Activated naive CD4-positive, alpha-beta T cell treated with anti-CD3 and anti-CD28 coated beads, Interleukin-2, amount 50 U/mL, for 72 hours (primary cell): Measurements from ENCODE around the gene ASTN2. TPM values are rescaled to one million over a fixed set of nuclear protein-coding genes. Genes with fewer than 3 reads are reported as not detected.
"Not testable (repeated sequence)": the region's sequence is repeated elsewhere in the genome, so short reads cannot be mapped to it uniquely, and the experiment has no call there.

Source experiments
- ATAC-seq, 2 donors: fragments of 150-1000 bp; cut with Tn5 transposase; 2 replicates each; pipeline ENCODE4 v1.10.0; 2021; ENCODE audit warnings: mild to moderate bottlenecking in 2 of 2, moderate library complexity in 2 of 2
- DNase-seq, 2 donors: peaks; one replicate each; pipeline ENCODE4 v3.0.0; 2021 to 2022; ENCODE audit warnings: low spot score in 2 of 2
- H3K27ac Mint-ChIP-seq, 2 donors: one replicate each; pipeline ENCODE4 v1.8.0; 2022; ENCODE audit warnings: mild to moderate bottlenecking in 2 of 2, mixed read lengths in 2 of 2
- H3K36me3 Mint-ChIP-seq, 2 donors: one replicate each; pipeline ENCODE4 v1.8.0; 2022; ENCODE audit warnings: mixed read lengths in 2 of 2
- H3K9me3 Mint-ChIP-seq, 2 donors: one replicate each; pipeline ENCODE4 v1.8.0; 2022; ENCODE audit warnings: mixed read lengths in 2 of 2
- total RNA-seq, 2 donors: library from RNA; stranded (reverse); gene quantifications; one replicate each; pipeline ENCODE4 v1.2.3, GENCODE V29; 2022

The ASTN2 gene
- total RNA-seq, 2 donors from 2014 or later, result 4.5 to 5.4 TPM

DNA sequence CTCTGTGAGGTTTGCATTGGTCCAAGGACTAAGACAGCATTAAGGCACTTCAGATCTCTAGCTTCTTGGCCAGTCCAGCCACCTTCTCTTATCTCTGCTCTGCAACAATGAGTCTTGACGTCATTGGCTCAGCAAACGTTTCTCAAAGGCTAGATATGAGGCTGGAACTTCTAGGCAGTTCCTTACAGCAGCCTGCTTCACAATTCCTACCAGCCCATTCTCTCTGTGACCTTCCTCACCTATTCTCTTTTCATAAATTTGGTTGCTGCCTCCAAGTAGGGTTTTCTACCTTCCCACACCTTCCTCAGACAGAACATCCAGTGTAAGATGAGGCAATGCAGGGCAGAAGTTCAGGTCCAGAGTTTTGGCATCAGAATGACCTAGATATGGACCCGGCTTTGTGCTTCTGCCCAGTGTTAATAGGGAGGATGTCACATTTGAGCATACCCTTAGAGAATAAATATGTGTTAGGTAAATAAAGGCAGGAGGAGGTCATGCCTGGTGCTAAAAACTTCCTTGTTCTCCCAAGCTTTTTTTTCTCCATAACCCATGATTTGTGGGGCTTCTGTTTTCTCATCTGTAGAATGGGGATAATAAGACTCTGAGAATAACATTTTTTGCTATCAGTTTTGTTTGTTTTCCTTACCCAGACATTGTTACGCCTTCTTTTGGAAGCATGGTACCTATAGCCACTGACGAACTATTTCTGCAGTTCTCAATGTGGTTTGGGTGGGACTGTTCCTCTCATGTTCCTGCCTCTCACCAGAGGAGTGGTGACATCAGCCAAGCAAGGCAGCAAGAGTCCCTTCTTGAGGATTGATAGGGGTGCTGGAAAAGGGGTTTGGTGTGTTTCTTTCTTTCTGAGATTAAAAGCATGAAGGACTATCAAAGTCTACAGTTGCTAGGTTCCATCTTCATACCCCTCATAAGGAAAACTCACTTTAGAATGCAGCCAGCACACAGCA lies 948.3 kb downstream of the ASTN2 start:
- Mint-ChIP-seq H3K27ac (no peak overlapping the region), H3K9me3 (no peaks in the 10 kb centered on the region), H3K36me3 (no peaks in the 10 kb centered on the region)
- no peak for DNase-seq
- no peak for ATAC-seq

DNA sequence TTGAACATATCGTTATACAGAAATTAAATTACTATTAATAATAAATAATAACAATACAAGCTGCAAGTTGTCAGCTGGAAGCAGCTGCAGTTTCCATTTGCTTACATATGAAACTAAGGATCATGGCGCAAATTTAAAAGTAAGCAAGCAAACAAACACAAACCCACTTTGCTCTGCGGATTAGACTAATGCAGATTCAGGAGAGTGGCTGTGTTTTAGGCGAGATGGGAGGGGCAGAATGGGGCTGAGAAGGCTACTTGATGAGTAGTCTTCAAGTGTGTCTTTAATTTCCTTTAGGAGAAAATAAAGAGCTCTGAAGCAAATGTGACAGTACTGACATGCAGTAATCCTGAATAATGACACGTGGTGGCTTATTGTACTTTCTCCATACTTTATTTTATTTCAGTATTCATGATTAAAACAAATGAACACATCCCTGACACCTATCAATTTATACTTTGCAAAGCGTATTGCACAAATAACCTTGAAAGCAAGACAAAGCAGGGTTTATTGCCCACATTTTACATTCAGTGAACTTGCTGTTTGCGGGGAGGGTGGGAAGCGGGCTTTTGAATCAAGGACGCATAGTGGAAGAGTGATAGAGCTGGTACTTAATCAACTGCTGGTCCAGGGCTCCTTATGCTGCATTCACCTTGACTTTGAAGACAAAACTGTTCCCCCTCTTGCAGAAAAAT lies 949.1 kb downstream of the ASTN2 start:
- no peak overlapping the region for H3K27ac Mint-ChIP-seq
- no peaks in the 10 kb centered on the region for H3K9me3 Mint-ChIP-seq
- H3K36me3 Mint-ChIP-seq, result no peaks in the 10 kb centered on the region
- DNase-seq (no peak), ATAC-seq (no peak)

DNA sequence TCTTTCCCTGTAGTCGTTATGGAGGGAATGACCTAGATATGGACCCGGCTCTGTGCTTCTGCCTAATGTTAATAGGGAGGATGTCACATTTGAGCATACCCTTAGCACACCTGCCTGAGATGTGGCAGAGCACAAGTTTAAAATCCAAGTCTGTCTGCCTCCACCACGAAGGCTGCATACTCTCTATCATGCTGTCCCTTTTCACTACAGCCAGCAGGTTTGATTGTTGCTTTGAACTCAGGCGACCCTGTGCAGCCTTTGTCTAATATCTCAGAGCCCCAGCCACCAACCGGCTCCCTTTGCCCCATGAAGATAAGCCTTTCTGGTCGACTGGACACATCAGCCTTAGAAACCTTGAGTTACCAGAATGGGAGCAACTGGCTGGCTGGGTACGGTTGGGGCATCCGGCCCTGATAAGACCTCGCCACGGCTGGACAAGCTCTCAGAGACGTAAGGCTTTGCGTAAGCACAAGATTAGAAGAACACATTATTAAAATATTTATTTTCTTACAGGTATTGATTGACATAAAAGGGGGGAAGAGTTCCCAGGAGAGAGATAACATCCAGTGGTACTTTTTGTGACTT lies 949.8 kb downstream of the ASTN2 start:
- H3K9me3 Mint-ChIP-seq, result no peaks in the 10 kb centered on the region
- no peak overlapping the region for H3K27ac Mint-ChIP-seq
- ATAC-seq, result no peak
- DNase-seq, result no peak
- H3K36me3 Mint-ChIP-seq, result no peaks in the 10 kb centered on the region

- Mint-ChIP-seq H3K36me3 (no peaks in the 10 kb centered on the region), H3K9me3 (no peaks in the 10 kb centered on the region), H3K27ac (no peak overlapping the region)
- ATAC-seq (no peak), DNase-seq (no peak)
These were observed 950.4 kb downstream of the ASTN2 start for GRCh38 chr9:116464423-116464822.

GRCh38 chr9:116461632-116462031 lies 953.2 kb downstream of the ASTN2 start:
- H3K27ac Mint-ChIP-seq, result no peak overlapping the region
- ATAC-seq, result no peak
- peaks cover 14% of the 10 kb centered on the region in 2 donors for H3K36me3 Mint-ChIP-seq
- DNase-seq, result no peak
- peaks cover 6 to 13% of the 10 kb centered on the region in 2 donors for H3K9me3 Mint-ChIP-seq

- DNase-seq, result no peak
- Mint-ChIP-seq H3K27ac (no peak overlapping the region), H3K9me3 (peaks cover 13 to 17% of the 10 kb centered on the region in 2 donors), H3K36me3 (peaks cover 16 to 24% of the 10 kb centered on the region in 2 donors)
- ATAC-seq, result no peak
These were observed 954.8 kb downstream of the ASTN2 start for GRCh38 chr9:116460026-116460425.

DNA sequence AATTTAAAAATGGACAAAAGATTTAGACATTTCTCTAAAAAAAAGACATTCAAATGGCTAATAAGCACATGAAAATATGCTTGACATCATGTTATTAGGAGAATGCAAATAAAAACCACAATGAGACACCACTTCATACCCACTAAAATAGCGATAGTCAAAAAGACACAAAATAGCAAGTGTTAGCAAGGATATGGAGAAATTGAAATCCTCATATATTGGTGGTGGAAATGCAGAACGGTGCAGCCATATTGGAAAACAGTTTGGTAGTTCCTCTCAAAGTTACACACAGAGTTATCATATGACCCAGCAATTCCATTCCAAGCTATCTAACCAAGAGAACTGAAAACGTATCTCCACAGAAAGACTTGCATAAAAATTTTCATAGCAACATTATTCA lies 955.3 kb downstream of the ASTN2 start:
- H3K27ac Mint-ChIP-seq, result no peak overlapping the region
- H3K36me3 Mint-ChIP-seq, result peaks cover 16 to 24% of the 10 kb centered on the region in 2 donors
- ATAC-seq (no peak), DNase-seq (no peak)
- H3K9me3 Mint-ChIP-seq, result peaks cover 13 to 17% of the 10 kb centered on the region in 2 donors

GRCh38 chr9:116456490-116457088 lies 958.3 kb downstream of the ASTN2 start:
- Mint-ChIP-seq H3K36me3 (peaks cover 16 to 24% of the 10 kb centered on the region in 2 donors), H3K9me3 (peaks cover 13 to 17% of the 10 kb centered on the region in 2 donors), H3K27ac (no peak overlapping the region)
- no peak for DNase-seq
- ATAC-seq, result no peak

DNA sequence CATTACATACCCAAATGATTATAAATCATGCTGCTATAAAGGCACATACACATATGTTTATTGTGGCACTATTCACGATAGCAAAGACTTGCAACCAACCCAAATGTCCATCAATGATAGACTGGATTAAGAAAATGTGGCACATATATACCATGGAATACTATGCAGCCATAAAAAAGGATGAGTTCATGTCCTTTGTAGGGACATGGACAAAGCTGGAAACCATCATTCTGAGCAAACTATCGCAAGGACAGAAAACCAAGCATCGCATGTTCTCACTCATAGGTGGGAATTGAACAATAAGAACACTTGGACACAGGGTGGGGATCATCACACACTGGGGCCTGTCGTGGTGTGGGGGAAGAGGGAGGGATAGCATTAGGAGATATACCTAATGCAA lies 960.3 kb downstream of the ASTN2 start:
- Mint-ChIP-seq H3K9me3 (peaks cover 13 to 17% of the 10 kb centered on the region in 2 donors), H3K36me3 (peaks cover 16 to 24% of the 10 kb centered on the region in 2 donors)
- DNase-seq, ATAC-seq, H3K27ac Mint-ChIP-seq: not testable (repeated sequence)

GRCh38 chr9:116453785-116454184 lies 961.1 kb downstream of the ASTN2 start:
- DNase-seq, result no peak
- Mint-ChIP-seq H3K9me3 (peaks cover 13 to 17% of the 10 kb centered on the region in 2 donors), H3K36me3 (peaks cover 16 to 24% of the 10 kb centered on the region in 2 donors), H3K27ac (no peak overlapping the region)
- ATAC-seq, result no peak

- Mint-ChIP-seq H3K36me3 (peaks cover 13 to 19% of the 10 kb centered on the region in 2 donors), H3K27ac (no peak overlapping the region), H3K9me3 (peaks cover 13 to 14% of the 10 kb centered on the region in 2 donors)
- DNase-seq, result no peak
- ATAC-seq, result no peak
These were observed 962.2 kb downstream of the ASTN2 start for GRCh38 chr9:116452634-116453033.

GRCh38 chr9:116452227-116452626 lies 962.6 kb downstream of the ASTN2 start:
- peaks cover 9 to 15% of the 10 kb centered on the region in 2 donors for H3K36me3 Mint-ChIP-seq
- H3K9me3 Mint-ChIP-seq, result peaks cover 10 to 13% of the 10 kb centered on the region in 2 donors
- DNase-seq, result no peak
- no peak for ATAC-seq
- no peak overlapping the region for H3K27ac Mint-ChIP-seq

DNA sequence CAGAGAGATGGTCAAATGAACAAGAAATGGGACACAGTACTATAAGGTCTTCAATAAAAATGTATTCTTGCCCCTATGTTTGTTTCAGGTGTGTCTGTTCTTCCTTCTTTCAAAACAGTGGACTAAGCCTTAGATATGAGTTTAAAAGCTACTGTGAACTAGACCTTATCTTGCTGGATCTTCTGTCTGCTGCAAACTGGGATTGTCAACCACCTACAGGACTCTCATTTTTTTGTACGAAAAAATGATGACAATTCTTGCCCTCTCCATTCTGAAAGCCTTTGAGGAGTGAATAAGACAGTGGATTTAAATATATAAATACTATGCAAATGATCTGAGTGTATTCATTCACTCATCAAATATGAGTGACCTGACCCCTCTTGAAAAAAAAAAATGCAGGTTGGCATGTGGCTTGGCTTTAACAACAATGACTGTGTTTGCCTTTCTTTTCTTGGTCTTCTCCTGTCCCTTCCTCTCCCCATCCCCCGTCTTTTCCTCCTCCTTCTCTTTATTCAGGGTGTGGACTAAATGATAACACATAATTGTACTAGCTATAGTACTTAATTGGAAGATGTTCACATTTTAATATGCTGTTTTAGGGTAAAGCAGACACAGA lies 963.2 kb downstream of the ASTN2 start:
- DNase-seq (no peak), ATAC-seq (no peak)
- Mint-ChIP-seq H3K36me3 (peaks cover 3 to 9% of the 10 kb centered on the region in 2 donors), H3K9me3 (peaks cover 4 to 7% of the 10 kb centered on the region in 2 donors), H3K27ac (no peak overlapping the region)

GRCh38 chr9:116450378-116451139 lies 964.3 kb downstream of the ASTN2 start:
- no peak for ATAC-seq
- Mint-ChIP-seq H3K9me3 (no peaks in the 10 kb centered on the region), H3K36me3 (no peaks in the 10 kb centered on the region), H3K27ac (no peak overlapping the region)
- DNase-seq, result no peak

DNA sequence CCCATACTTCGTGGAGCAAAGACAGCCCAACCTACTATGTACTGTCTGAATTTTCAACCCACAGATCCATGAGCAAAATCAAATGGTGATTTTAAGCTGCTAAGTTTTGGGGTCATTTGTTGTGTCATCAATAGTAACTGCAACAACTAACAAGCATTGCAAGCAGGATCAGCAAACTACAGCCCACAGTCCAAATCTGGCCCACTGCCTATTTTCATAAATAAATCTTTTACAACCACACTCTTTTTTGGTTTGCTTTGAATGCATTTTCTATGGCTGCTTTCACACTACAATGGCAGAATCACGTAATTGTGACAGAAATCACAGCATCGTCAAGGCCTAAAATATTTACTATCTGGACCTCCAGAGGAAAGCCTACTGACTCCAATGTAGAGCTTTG lies 964.9 kb downstream of the ASTN2 start:
- H3K36me3 Mint-ChIP-seq, result no peaks in the 10 kb centered on the region
- no peak overlapping the region for H3K27ac Mint-ChIP-seq
- no peak for ATAC-seq
- DNase-seq, result no peak
- no peaks in the 10 kb centered on the region for H3K9me3 Mint-ChIP-seq

- H3K9me3 Mint-ChIP-seq, result no peaks in the 10 kb centered on the region
- no peaks in the 10 kb centered on the region for H3K36me3 Mint-ChIP-seq
- ATAC-seq (no peak), DNase-seq (no peak)
- H3K27ac Mint-ChIP-seq, result no peak overlapping the region
These were observed 966.4 kb downstream of the ASTN2 start for GRCh38 chr9:116448431-116448830.
